ENCODE data around the gene CRAT. TPM values are rescaled to one million over a fixed set of nuclear protein-coding genes. Genes with fewer than 3 reads are reported as not detected.

CRAT gene
- total RNA-seq, 4 donors from 2014 or later = 25.3 to 61.5 (median 44.9) TPM

- Histone ChIP-seq H3K9me3 (no peaks in the 10 kb centered on the region), H3K36me3 (peaks cover 0 to 11% (median 0%) of the 10 kb centered on the region in 3 donors), H3K27me3 (no peaks in the 10 kb centered on the region), H3K27ac (peak overlapping the region in 3 of 4 donors; percentile 79 to 93 (median 90)), H3K4me1 (peaks cover 13 to 49% (median 15%) of the 10 kb centered on the region in 3 donors), H3K4me3 (peak overlapping the region; percentile 68 to 98 (median 76))
- no peak for DNase-seq
- TF ChIP-seq, protein P1, sequence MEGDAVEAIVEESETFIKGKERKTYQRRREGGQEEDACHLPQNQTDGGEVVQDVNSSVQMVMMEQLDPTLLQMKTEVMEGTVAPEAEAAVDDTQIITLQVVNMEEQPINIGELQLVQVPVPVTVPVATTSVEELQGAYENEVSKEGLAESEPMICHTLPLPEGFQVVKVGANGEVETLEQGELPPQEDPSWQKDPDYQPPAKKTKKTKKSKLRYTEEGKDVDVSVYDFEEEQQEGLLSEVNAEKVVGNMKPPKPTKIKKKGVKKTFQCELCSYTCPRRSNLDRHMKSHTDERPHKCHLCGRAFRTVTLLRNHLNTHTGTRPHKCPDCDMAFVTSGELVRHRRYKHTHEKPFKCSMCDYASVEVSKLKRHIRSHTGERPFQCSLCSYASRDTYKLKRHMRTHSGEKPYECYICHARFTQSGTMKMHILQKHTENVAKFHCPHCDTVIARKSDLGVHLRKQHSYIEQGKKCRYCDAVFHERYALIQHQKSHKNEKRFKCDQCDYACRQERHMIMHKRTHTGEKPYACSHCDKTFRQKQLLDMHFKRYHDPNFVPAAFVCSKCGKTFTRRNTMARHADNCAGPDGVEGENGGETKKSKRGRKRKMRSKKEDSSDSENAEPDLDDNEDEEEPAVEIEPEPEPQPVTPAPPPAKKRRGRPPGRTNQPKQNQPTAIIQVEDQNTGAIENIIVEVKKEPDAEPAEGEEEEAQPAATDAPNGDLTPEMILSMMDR (IDR thresholded peaks at IDR 0.05) = no peak
- TF ChIP-seq POLR2A (IDR thresholded peaks at IDR 0.05) = no peak
- 81 to 88% methylated on average over 11 to 12 of the region's 13 CpGs for WGBS, 2 donors
- intact Hi-C loops (cut with DNase I) = no loop called here
These were observed 30.8 kb downstream of the CRAT start for GRCh38 chr9:129079829-129080228.

GRCh38 chr9:129078691-129079503, 31.7 kb downstream of the CRAT start:
- Histone ChIP-seq H3K9me3 (no peaks in the 10 kb centered on the region), H3K27me3 (no peaks in the 10 kb centered on the region), H3K36me3 (peaks cover 0 to 1% (median 0%) of the 10 kb centered on the region in 3 donors), H3K27ac (peak overlapping the region in 1 of 4 donors; percentile 1), H3K4me1 (peaks cover 13 to 48% (median 15%) of the 10 kb centered on the region in 3 donors), H3K4me3 (no peak overlapping the region)
- DNase-seq = no peak
- TF ChIP-seq, protein P1 (IDR thresholded peaks at IDR 0.05) = no peak
- no peak for TF ChIP-seq POLR2A (IDR thresholded peaks at IDR 0.05)
- intact Hi-C loops (cut with DNase I) = no loop called here
- 74 to 84% methylated on average over 7 of the region's 18 CpGs for WGBS, 2 donors

- no peaks in the 10 kb centered on the region for H3K36me3 ChIP-seq
- intact Hi-C loops (cut with DNase I) = no loop called here
- WGBS, 2 donors = 30 to 65% methylated on average over 10 of the region's 10 CpGs
- no peaks in the 10 kb centered on the region for H3K27me3 ChIP-seq
- no peak for TF ChIP-seq POLR2A (IDR thresholded peaks at IDR 0.05)
- TF ChIP-seq, protein P1 (IDR thresholded peaks at IDR 0.05) = no peak
- H3K4me3 ChIP-seq = no peak overlapping the region
- H3K4me1 ChIP-seq = peaks cover 8 to 31% (median 12%) of the 10 kb centered on the region in 3 donors
- DNase-seq = no peak
- H3K27ac ChIP-seq = peak overlapping the region in 3 of 4 donors; percentile 38 to 57 (median 52)
- no peaks in the 10 kb centered on the region for H3K9me3 ChIP-seq
These were observed 33.4 kb downstream of the CRAT start for GRCh38 chr9:129077236-129077635.

GRCh38 chr9:129076640-129077037, 34.0 kb downstream of the CRAT start:
- no peaks in the 10 kb centered on the region for H3K27me3 ChIP-seq
- DNase-seq = no peak
- peaks cover 2 to 25% (median 6%) of the 10 kb centered on the region in 3 donors for H3K4me1 ChIP-seq
- intact Hi-C loops (cut with DNase I) = no loop called here
- H3K4me3 ChIP-seq = no peak overlapping the region
- H3K36me3 ChIP-seq = peaks cover 0 to 6% (median 0%) of the 10 kb centered on the region in 3 donors
- H3K27ac ChIP-seq = peak overlapping the region in 3 of 4 donors; percentile 38 to 57 (median 52)
- no peak for TF ChIP-seq POLR2A (IDR thresholded peaks at IDR 0.05)
- H3K9me3 ChIP-seq = no peaks in the 10 kb centered on the region
- 92 to 93% methylated on average over 11 of the region's 11 CpGs for WGBS, 2 donors

GRCh38 chr9:129075996-129076639, 34.5 kb downstream of the CRAT start:
- no peaks in the 10 kb centered on the region for H3K9me3 ChIP-seq
- no peaks in the 10 kb centered on the region for H3K27me3 ChIP-seq
- DNase-seq = no peak
- 76 to 89% methylated on average over 9 of the region's 16 CpGs for WGBS, 2 donors
- no peak overlapping the region for H3K27ac ChIP-seq
- peaks cover 0 to 22% (median 5%) of the 10 kb centered on the region in 3 donors for H3K4me1 ChIP-seq
- intact Hi-C loops (cut with DNase I) = no loop called here
- H3K36me3 ChIP-seq = peaks cover 0 to 11% (median 0%) of the 10 kb centered on the region in 3 donors
- TF ChIP-seq POLR2A (IDR thresholded peaks at IDR 0.05) = no peak
- TF ChIP-seq, protein P1 (IDR thresholded peaks at IDR 0.05) = no peak
- H3K4me3 ChIP-seq = no peak overlapping the region
